ENCODE measurements around the gene SPATA17. TPM values are rescaled to one million over a fixed set of nuclear protein-coding genes. Genes with fewer than 3 reads are reported as not detected.

SPATA17 gene
- total RNA-seq, 1 experiment from 2014 or later, result 3.0 TPM

GRCh38 chr1:217769768-217770167 lies 138.6 kb downstream of the SPATA17 start:
- Mint-ChIP-seq H3K4me3 (ENCODE audit: low read depth, unreplicated experiment) (no peak overlapping the region), H3K36me3 (ENCODE audit: insufficient read depth, unreplicated experiment) (no peaks in the 10 kb centered on the region), H3K4me1 (ENCODE audit: low read depth, unreplicated experiment) (no peaks in the 10 kb centered on the region), H3K27ac (ENCODE audit: unreplicated experiment) (no peak overlapping the region), H3K9me3 (ENCODE audit: low read depth, unreplicated experiment) (no peaks in the 10 kb centered on the region), H3K27me3 (ENCODE audit: unreplicated experiment) (no peaks in the 10 kb centered on the region)
- intact Hi-C loops (cut with micrococcal nuclease; ENCODE audit: unreplicated experiment), result no loop called here
- DNase-seq, result no peak
- no peak for TF ChIP-seq CTCF (IDR thresholded peaks at IDR 0.05; ENCODE audit: unreplicated experiment)
- CTCF ChIA-PET, result no interaction called here
- no TSS peak for BruUV-seq (replicated peaks)

GRCh38 chr1:217770918-217771317 lies 139.8 kb downstream of the SPATA17 start:
- no peak overlapping the region for H3K4me3 Mint-ChIP-seq (ENCODE audit: low read depth, unreplicated experiment)
- BruUV-seq (replicated peaks), result no TSS peak
- no peaks in the 10 kb centered on the region for H3K36me3 Mint-ChIP-seq (ENCODE audit: insufficient read depth, unreplicated experiment)
- H3K9me3 Mint-ChIP-seq (ENCODE audit: low read depth, unreplicated experiment), result no peaks in the 10 kb centered on the region
- CTCF ChIA-PET, result interaction anchor here (0.7 kb wide), 1 partner anchor 29 kb away, joined by 4 read pairs; no protein-coding TSS in a partner anchor
- intact Hi-C loops (cut with micrococcal nuclease; ENCODE audit: unreplicated experiment), result no loop called here
- DNase-seq, result no peak
- no peaks in the 10 kb centered on the region for H3K27me3 Mint-ChIP-seq (ENCODE audit: unreplicated experiment)
- TF ChIP-seq CTCF (IDR thresholded peaks at IDR 0.05; ENCODE audit: unreplicated experiment), result no peak
- H3K27ac Mint-ChIP-seq (ENCODE audit: unreplicated experiment), result no peak overlapping the region
- no peaks in the 10 kb centered on the region for H3K4me1 Mint-ChIP-seq (ENCODE audit: low read depth, unreplicated experiment)

- CTCF ChIA-PET, result no interaction called here
- H3K36me3 Mint-ChIP-seq (ENCODE audit: insufficient read depth, unreplicated experiment), result no peaks in the 10 kb centered on the region
- intact Hi-C loops (cut with micrococcal nuclease; ENCODE audit: unreplicated experiment), result no loop called here
- H3K27ac Mint-ChIP-seq (ENCODE audit: unreplicated experiment), result no peak overlapping the region
- TF ChIP-seq CTCF (IDR thresholded peaks at IDR 0.05; ENCODE audit: unreplicated experiment), result no peak
- H3K4me1 Mint-ChIP-seq (ENCODE audit: low read depth, unreplicated experiment), result no peaks in the 10 kb centered on the region
- no peak for DNase-seq
- no peaks in the 10 kb centered on the region for H3K9me3 Mint-ChIP-seq (ENCODE audit: low read depth, unreplicated experiment)
- no peak overlapping the region for H3K4me3 Mint-ChIP-seq (ENCODE audit: low read depth, unreplicated experiment)
- H3K27me3 Mint-ChIP-seq (ENCODE audit: unreplicated experiment), result no peaks in the 10 kb centered on the region
- BruUV-seq (replicated peaks), result no TSS peak
Measured at GRCh38 chr1:217776693-217777092, 145.5 kb downstream of the SPATA17 start.

- Mint-ChIP-seq H3K36me3 (ENCODE audit: insufficient read depth, unreplicated experiment) (no peaks in the 10 kb centered on the region), H3K9me3 (ENCODE audit: low read depth, unreplicated experiment) (peaks cover 3% of the 10 kb centered on the region), H3K27ac (ENCODE audit: unreplicated experiment) (no peak overlapping the region), H3K27me3 (ENCODE audit: unreplicated experiment) (no peaks in the 10 kb centered on the region), H3K4me3 (ENCODE audit: low read depth, unreplicated experiment) (no peak overlapping the region), H3K4me1 (ENCODE audit: low read depth, unreplicated experiment) (no peaks in the 10 kb centered on the region)
- no TSS peak for BruUV-seq (replicated peaks)
- no peak for DNase-seq
- CTCF ChIA-PET, result no interaction called here
- intact Hi-C loops (cut with micrococcal nuclease; ENCODE audit: unreplicated experiment), result no loop called here
- TF ChIP-seq CTCF (IDR thresholded peaks at IDR 0.05; ENCODE audit: unreplicated experiment), result no peak
Measured at GRCh38 chr1:217781056-217781455, 149.9 kb downstream of the SPATA17 start.

All from Calu3 (cell line).